BE2C (cell line): ENCODE results near the gene DPYSL5.

ENCODE experiments used
- DNase-seq: peaks from one replicate; pipeline ENCODE4 v3.0.0-alpha.2; 2020
- H3K27me3 ChIP-seq: fragments of 250-450 bp; sonication (Bioruptor Pico); 2 replicates; pipeline ENCODE4 v1.5.1; 2020; ENCODE audit warnings: mild to moderate bottlenecking
- H3K36me3 ChIP-seq: fragments of 250-450 bp; sonication (Bioruptor Pico); 2 replicates; pipeline ENCODE4 v1.5.1; 2020; ENCODE audit warnings: mild to moderate bottlenecking
- H3K4me1 ChIP-seq: fragments of 250-450 bp; sonication (Bioruptor Pico); 2 replicates; pipeline ENCODE4 v1.5.1; 2020
- H3K4me3 ChIP-seq: 2 replicates; pipeline ENCODE4 v1.5.1; 2011; ENCODE audit warnings: low read depth, low read length
- H3K9me3 ChIP-seq: fragments of 250-450 bp; sonication (Bioruptor Pico); 2 replicates; pipeline ENCODE4 v1.5.1; 2020
- CTCF ChIP-seq: IDR thresholded peaks from 2 replicates; pipeline ENCODE4 v1.5.1; 2012; ENCODE audit warnings: mild to moderate bottlenecking, low read depth, low read length

The DPYSL5 gene

GRCh38 chr2:26959331-26959730, 111.4 kb downstream of the DPYSL5 start:
- Histone ChIP-seq H3K9me3 (no peaks in the 10 kb centered on the region), H3K27me3 (0 out of 2 replicates have a peak, but pooled peaks cover 2% of the 10 kb centered on the region), H3K4me1 (peaks cover 3% of the 10 kb centered on the region; the same call in 1 of the 2 replicates), H3K4me3 (no peak overlapping the region), H3K36me3 (no peaks in the 10 kb centered on the region)
- TF ChIP-seq CTCF, result no peak
- no peak for DNase-seq

GRCh38 chr2:26964446-26965130, 116.7 kb downstream of the DPYSL5 start:
- H3K9me3 ChIP-seq, result no peaks in the 10 kb centered on the region
- no peaks in the 10 kb centered on the region for H3K27me3 ChIP-seq
- no peak for DNase-seq
- no peaks in the 10 kb centered on the region for H3K36me3 ChIP-seq
- H3K4me3 ChIP-seq, result no peak overlapping the region
- no peaks in the 10 kb centered on the region for H3K4me1 ChIP-seq
- no peak for TF ChIP-seq CTCF

- 0 out of 2 replicates have a peak, but pooled peaks cover 2% of the 10 kb centered on the region for H3K4me1 ChIP-seq
- H3K9me3 ChIP-seq, result no peaks in the 10 kb centered on the region
Observed at GRCh38 chr2:26968001-26968400, 120.1 kb downstream of the DPYSL5 start.

GRCh38 chr2:26969077-26969844, 121.3 kb downstream of the DPYSL5 start:
- H3K4me3 ChIP-seq, result no peak overlapping the region
- H3K4me1 ChIP-seq, result 0 out of 2 replicates have a peak, but pooled peaks cover 2% of the 10 kb centered on the region
- H3K27me3 ChIP-seq, result no peaks in the 10 kb centered on the region
- no peak for DNase-seq
- H3K9me3 ChIP-seq, result no peaks in the 10 kb centered on the region
- no peaks in the 10 kb centered on the region for H3K36me3 ChIP-seq
- no peak for TF ChIP-seq CTCF

More at GRCh38 chr2:26968001-26968400, 120.1 kb downstream of the DPYSL5 start:
- Histone ChIP-seq H3K4me3 (no peak overlapping the region), H3K36me3 (no peaks in the 10 kb centered on the region), H3K27me3 (no peaks in the 10 kb centered on the region)
- no peak for TF ChIP-seq CTCF
- DNase-seq, result no peak

GRCh38 chr2:26970244-26970927, 122.5 kb downstream of the DPYSL5 start, which contains the start of gene MAPRE3:
Gene MAPRE3 (plus strand): TSS chr2:26970637. CDS start chr2:27022219, 51,582 bp downstream.
- Histone ChIP-seq H3K9me3 (no peaks in the 10 kb centered on the region), H3K27me3 (no peaks in the 10 kb centered on the region), H3K4me3 (peak within 1 kb of the TSS; percentile 97), H3K36me3 (no peaks in the 10 kb centered on the region), H3K4me1 (peaks cover 2% of the 10 kb centered on the region; the same call in 1 of the 2 replicates)
- TF ChIP-seq CTCF, result no peak
- peak; percentile 95 for DNase-seq
